Measurements from ENCODE around the gene GPR25.
"Not testable (repeated sequence)": the region's sequence is repeated elsewhere in the genome, so short reads cannot be mapped to it uniquely, and the experiment has no call there.

Gene GPR25

GRCh38 chr1:200895801-200896530, 23.2 kb downstream of the GPR25 start:
- no peak for DNase-seq

- no peak for DNase-seq
Measured at GRCh38 chr1:200896531-200897196, 23.9 kb downstream of the GPR25 start.

GRCh38 chr1:200897259-200897658, 24.5 kb downstream of the GPR25 start:
- no peak for DNase-seq

- no peak for DNase-seq
Measured at GRCh38 chr1:200899015-200899386, 26.2 kb downstream of the GPR25 start.

- DNase-seq = no peak
Measured at GRCh38 chr1:200899451-200899915, 26.7 kb downstream of the GPR25 start.

GRCh38 chr1:200899954-200900867, 27.4 kb downstream of the GPR25 start:
- DNase-seq = no peak

GRCh38 chr1:200900877-200901276, 28.1 kb downstream of the GPR25 start:
- no peak for DNase-seq

GRCh38 chr1:200901350-200901749, 28.6 kb downstream of the GPR25 start:
- DNase-seq = no peak

GRCh38 chr1:200901796-200902444, 29.1 kb downstream of the GPR25 start:
- no peak for DNase-seq

GRCh38 chr1:200903793-200904192, 31.0 kb downstream of the GPR25 start:
- DNase-seq = no peak

- DNase-seq = no peak
Measured at GRCh38 chr1:200904772-200905171, 32.0 kb downstream of the GPR25 start.

- DNase-seq = peak; percentile 33 to 62
Measured at GRCh38 chr1:200905411-200906052, 32.8 kb downstream of the GPR25 start.

- no peak for DNase-seq
Measured at GRCh38 chr1:200906491-200906890, 33.7 kb downstream of the GPR25 start.

- DNase-seq = peak in 1 of 2 donors; percentile 7
Measured at GRCh38 chr1:200907611-200908097, 34.9 kb downstream of the GPR25 start.

- DNase-seq = no peak
Measured at GRCh38 chr1:200908191-200908868, 35.5 kb downstream of the GPR25 start.

- DNase-seq = no peak
Measured at GRCh38 chr1:200909071-200909470, 36.3 kb downstream of the GPR25 start.

GRCh38 chr1:200909757-200910239, 37.0 kb downstream of the GPR25 start:
- no peak for DNase-seq

GRCh38 chr1:200911361-200911760, 38.6 kb downstream of the GPR25 start:
- DNase-seq = no peak

- DNase-seq = not testable (repeated sequence)
Measured at GRCh38 chr1:200911936-200912335, 39.2 kb downstream of the GPR25 start.

- no peak for DNase-seq
Measured at GRCh38 chr1:200912737-200913407, 40.1 kb downstream of the GPR25 start.

GRCh38 chr1:200916152-200916551, 43.4 kb downstream of the GPR25 start:
- no peak for DNase-seq

Data from CD4-positive, alpha-beta T cell treated with Interleukin-1 beta for 1 hour (primary cell).